PC-3 (cell line): ENCODE data around the gene IL10RB.

Experiments
- CTCF ChIP-seq: fragments of 300-600 bp; sonication (generic); conservative IDR thresholded peaks from 2 replicates; pipeline ENCODE4 v1.5.1; 2017; ENCODE audit warnings: antibody characterized with exemption, low read depth, mild to moderate bottlenecking, low read length
- EZH2 ChIP-seq: fragments of 300-600 bp; sonication (generic); IDR thresholded peaks from one replicate; pipeline ENCODE4 v1.6.1; 2017; ENCODE audit warnings: antibody characterized with exemption, mild to moderate bottlenecking, low read length; ENCODE audit not compliant: unreplicated experiment

DNA sequence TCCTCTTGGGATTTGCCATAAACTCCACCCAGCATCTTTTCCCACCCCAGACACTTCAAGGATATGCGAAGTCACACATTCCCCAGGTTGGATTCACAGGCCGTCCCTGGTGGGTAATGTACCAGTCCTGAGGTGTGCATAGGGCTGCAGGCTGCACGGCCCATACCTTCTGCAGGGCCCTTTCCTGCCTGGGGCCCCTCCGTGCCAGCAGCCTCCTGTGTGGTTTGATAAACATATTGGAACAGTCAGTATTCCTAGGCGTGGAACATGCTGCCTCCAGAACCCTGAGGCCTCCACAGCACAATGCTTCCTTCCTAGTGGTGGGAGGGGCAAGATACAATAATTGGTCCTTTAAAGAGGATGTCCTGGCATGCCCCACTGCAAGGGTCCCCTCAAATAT, 26.6 kb downstream of the IL10RB start:
- TF ChIP-seq CTCF (no peak), EZH2 (no peak)
